Upper lobe of right lung (tissue), 1 donor: Measurements from ENCODE around the gene KDM7A. TPM values are rescaled to one million over a fixed set of nuclear protein-coding genes. Genes with fewer than 3 reads are reported as not detected.
A peak's percentile ranks its signal among the peaks of the same experiment; 100 is the strongest.

Source experiments
- ATAC-seq: fragments of 200-7000 bp; cut with Tn5 transposase; one replicate; pipeline ENCODE4 v1.9.1; 2020; ENCODE audit warnings: mild to moderate bottlenecking, moderate library complexity
- DNase-seq: peaks from one replicate; pipeline ENCODE4 v3.0.0-alpha.2; 2020
- H3K27ac ChIP-seq: fragments of 200-600 bp; one replicate; pipeline ENCODE4 v1.8.0; 2022
- H3K27me3 ChIP-seq: fragments of 200-600 bp; one replicate; pipeline ENCODE4 v1.8.0; 2022; ENCODE audit warnings: mild to moderate bottlenecking
- H3K36me3 ChIP-seq: fragments of 200-600 bp; one replicate; pipeline ENCODE4 v1.8.0; 2022
- H3K4me1 ChIP-seq: fragments of 200-600 bp; one replicate; pipeline ENCODE4 v1.8.0; 2022
- H3K4me3 ChIP-seq: fragments of 200-600 bp; one replicate; pipeline ENCODE4 v1.8.0; 2022; ENCODE audit warnings: mild to moderate bottlenecking
- H3K9me3 ChIP-seq: fragments of 200-600 bp; one replicate; pipeline ENCODE4 v1.8.0; 2022
- CTCF ChIP-seq: fragments of 200-600 bp; IDR thresholded peaks from one replicate; pipeline ENCODE4 v1.8.0; 2022; ENCODE audit warnings: antibody characterized with exemption
- intact Hi-C: fragments of 100-400 bp; cut with DNase I; formaldehyde crosslinking; loops from one replicate; pipeline ENCODE4 v1.11.0; 2022
- total RNA-seq: library from RNA; stranded (reverse); fragmentation: NEBNext Ultra II Directional; extraction: Animal tissue kit (Norgen Biotek cat#: 25700); gene quantifications from one replicate; pipeline ENCODE4 v1.2.1, GENCODE V29; 2021
- donor health status: DM: no; HTN: yes; CAD: no; lungs with severe emphysema.

The KDM7A gene
- total RNA-seq, 1 donor from 2014 or later, result 16.7 TPM

GRCh38 chr7:140190588-140190987 is 13.8 kb upstream of the KDM7A start:
- H3K4me3 ChIP-seq, result no peak overlapping the region
- H3K27ac ChIP-seq, result no peak overlapping the region
- H3K4me1 ChIP-seq, result no peaks in the 10 kb centered on the region
- ATAC-seq, result no peak
- H3K36me3 ChIP-seq, result no peaks in the 10 kb centered on the region
- no peaks in the 10 kb centered on the region for H3K9me3 ChIP-seq
- TF ChIP-seq CTCF, result no peak
- DNase-seq, result no peak
- no peaks in the 10 kb centered on the region for H3K27me3 ChIP-seq
- intact Hi-C loops, result no loop called here

GRCh38 chr7:140189917-140190316 is 13.1 kb upstream of the KDM7A start:
- Histone ChIP-seq H3K4me3 (no peak overlapping the region), H3K27ac (no peak overlapping the region), H3K4me1 (no peaks in the 10 kb centered on the region), H3K36me3 (no peaks in the 10 kb centered on the region), H3K9me3 (no peaks in the 10 kb centered on the region), H3K27me3 (no peaks in the 10 kb centered on the region)
- ATAC-seq (no peak), DNase-seq (no peak)
- intact Hi-C loops, result no loop called here
- TF ChIP-seq CTCF, result no peak

GRCh38 chr7:140182917-140183316 is 6.1 kb upstream of the KDM7A start:
- no peaks in the 10 kb centered on the region for H3K9me3 ChIP-seq
- no peak for TF ChIP-seq CTCF
- DNase-seq, result no peak
- H3K4me3 ChIP-seq, result no peak overlapping the region
- intact Hi-C loops, result no loop called here
- no peak for ATAC-seq
- H3K36me3 ChIP-seq, result no peaks in the 10 kb centered on the region
- peaks cover 1% of the 10 kb centered on the region for H3K4me1 ChIP-seq
- H3K27ac ChIP-seq, result no peak overlapping the region
- H3K27me3 ChIP-seq, result peaks cover 3% of the 10 kb centered on the region

GRCh38 chr7:140179339-140179738 is 2.6 kb upstream of the KDM7A start:
- H3K4me3 ChIP-seq, result no peak overlapping the region
- peaks cover 10% of the 10 kb centered on the region for H3K4me1 ChIP-seq
- intact Hi-C loops, result no loop called here
- ATAC-seq, result no peak
- DNase-seq, result no peak
- no peak overlapping the region for H3K27ac ChIP-seq
- TF ChIP-seq CTCF, result no peak
- no peaks in the 10 kb centered on the region for H3K9me3 ChIP-seq
- peaks cover 3% of the 10 kb centered on the region for H3K27me3 ChIP-seq
- H3K36me3 ChIP-seq, result no peaks in the 10 kb centered on the region

GRCh38 chr7:140176122-140176701 is 571 bp downstream of the KDM7A start:
- intact Hi-C loops, result no loop called here
- H3K4me1 ChIP-seq, result peaks cover 10% of the 10 kb centered on the region
- DNase-seq (peak; percentile 70), ATAC-seq (no peak)
- TF ChIP-seq CTCF, result no peak
- H3K4me3 ChIP-seq, result peak overlapping the region; percentile 66
- peak overlapping the region; percentile 96 for H3K27ac ChIP-seq
- H3K36me3 ChIP-seq, result no peaks in the 10 kb centered on the region
- no peaks in the 10 kb centered on the region for H3K9me3 ChIP-seq
- H3K27me3 ChIP-seq, result no peaks in the 10 kb centered on the region
